ENCODE data around the gene APAF1. TPM values are rescaled to one million over a fixed set of nuclear protein-coding genes. Genes with fewer than 3 reads are reported as not detected.

APAF1 gene
- total RNA-seq, 1 donor from 2014 or later = 28.3 TPM

- Mint-ChIP-seq H3K27ac (no peak overlapping the region), H3K9me3 (no peaks in the 10 kb centered on the region), H3K27me3 (ENCODE audit: low read depth) (no peaks in the 10 kb centered on the region), H3K4me3 (ENCODE audit: low read depth) (no peak overlapping the region), H3K36me3 (ENCODE audit: low read depth) (peaks cover 47% of the 10 kb centered on the region), H3K4me1 (ENCODE audit: low read depth) (no peaks in the 10 kb centered on the region)
- DNase-seq (ENCODE audit: low spot score) = no peak
- intact Hi-C loops (cut with micrococcal nuclease) = no loop called here
Observed at GRCh38 chr12:98678946-98679610, 34.0 kb downstream of the APAF1 start.

- peaks cover 52% of the 10 kb centered on the region for H3K36me3 Mint-ChIP-seq (ENCODE audit: low read depth)
- no peak overlapping the region for H3K27ac Mint-ChIP-seq
- H3K4me1 Mint-ChIP-seq (ENCODE audit: low read depth) = no peaks in the 10 kb centered on the region
- H3K4me3 Mint-ChIP-seq (ENCODE audit: low read depth) = no peak overlapping the region
- intact Hi-C loops (cut with micrococcal nuclease) = no loop called here
- no peaks in the 10 kb centered on the region for H3K27me3 Mint-ChIP-seq (ENCODE audit: low read depth)
- DNase-seq (ENCODE audit: low spot score) = no peak
- H3K9me3 Mint-ChIP-seq = no peaks in the 10 kb centered on the region
Observed at GRCh38 chr12:98679611-98680005, 34.5 kb downstream of the APAF1 start.

GRCh38 chr12:98684199-98684598 is 39.1 kb downstream of the APAF1 start:
- intact Hi-C loops (cut with micrococcal nuclease) = no loop called here
- Mint-ChIP-seq H3K4me3 (ENCODE audit: low read depth) (no peak overlapping the region), H3K4me1 (ENCODE audit: low read depth) (no peaks in the 10 kb centered on the region), H3K9me3 (no peaks in the 10 kb centered on the region), H3K36me3 (ENCODE audit: low read depth) (peaks cover 64% of the 10 kb centered on the region), H3K27ac (no peak overlapping the region), H3K27me3 (ENCODE audit: low read depth) (no peaks in the 10 kb centered on the region)
- DNase-seq (ENCODE audit: low spot score) = no peak

GRCh38 chr12:98686603-98687002 is 41.5 kb downstream of the APAF1 start:
- H3K27me3 Mint-ChIP-seq (ENCODE audit: low read depth) = no peaks in the 10 kb centered on the region
- H3K4me3 Mint-ChIP-seq (ENCODE audit: low read depth) = no peak overlapping the region
- H3K27ac Mint-ChIP-seq = no peak overlapping the region
- H3K36me3 Mint-ChIP-seq (ENCODE audit: low read depth) = peaks cover 66% of the 10 kb centered on the region
- H3K4me1 Mint-ChIP-seq (ENCODE audit: low read depth) = peaks cover 5% of the 10 kb centered on the region
- H3K9me3 Mint-ChIP-seq = no peaks in the 10 kb centered on the region
- DNase-seq (ENCODE audit: low spot score) = no peak
- intact Hi-C loops (cut with micrococcal nuclease) = no loop called here

- H3K27ac Mint-ChIP-seq = peak overlapping the region; percentile 7
- intact Hi-C loops (cut with micrococcal nuclease) = no loop called here
- H3K36me3 Mint-ChIP-seq (ENCODE audit: low read depth) = peaks cover 63% of the 10 kb centered on the region
- H3K27me3 Mint-ChIP-seq (ENCODE audit: low read depth) = no peaks in the 10 kb centered on the region
- DNase-seq (ENCODE audit: low spot score) = no peak
- H3K4me1 Mint-ChIP-seq (ENCODE audit: low read depth) = peaks cover 12% of the 10 kb centered on the region
- no peaks in the 10 kb centered on the region for H3K9me3 Mint-ChIP-seq
- H3K4me3 Mint-ChIP-seq (ENCODE audit: low read depth) = no peak overlapping the region
Observed at GRCh38 chr12:98691351-98691750, 46.3 kb downstream of the APAF1 start.

- Mint-ChIP-seq H3K36me3 (ENCODE audit: low read depth) (peaks cover 58% of the 10 kb centered on the region), H3K27ac (peak overlapping the region; percentile 19)
- intact Hi-C loops (cut with micrococcal nuclease) = no loop called here
Observed at GRCh38 chr12:98696036-98696646, 51.1 kb downstream of the APAF1 start.

GRCh38 chr12:98697209-98697608 is 52.1 kb downstream of the APAF1 start:
- Mint-ChIP-seq H3K9me3 (no peaks in the 10 kb centered on the region), H3K4me3 (ENCODE audit: low read depth) (no peak overlapping the region), H3K4me1 (ENCODE audit: low read depth) (peaks cover 13% of the 10 kb centered on the region), H3K27me3 (ENCODE audit: low read depth) (no peaks in the 10 kb centered on the region), H3K27ac (no peak overlapping the region), H3K36me3 (ENCODE audit: low read depth) (peaks cover 51% of the 10 kb centered on the region)
- intact Hi-C loops (cut with micrococcal nuclease) = no loop called here
- DNase-seq (ENCODE audit: low spot score) = no peak

More at GRCh38 chr12:98696036-98696646, 51.1 kb downstream of the APAF1 start:
- H3K4me1 Mint-ChIP-seq (ENCODE audit: low read depth) = peaks cover 17% of the 10 kb centered on the region
- no peak for DNase-seq (ENCODE audit: low spot score)
- H3K27me3 Mint-ChIP-seq (ENCODE audit: low read depth) = no peaks in the 10 kb centered on the region
- no peak overlapping the region for H3K4me3 Mint-ChIP-seq (ENCODE audit: low read depth)
- H3K9me3 Mint-ChIP-seq = no peaks in the 10 kb centered on the region

GRCh38 chr12:98698603-98699463 is 53.7 kb downstream of the APAF1 start:
- Mint-ChIP-seq H3K36me3 (ENCODE audit: low read depth) (peaks cover 44% of the 10 kb centered on the region), H3K27me3 (ENCODE audit: low read depth) (no peaks in the 10 kb centered on the region), H3K9me3 (no peaks in the 10 kb centered on the region), H3K4me1 (ENCODE audit: low read depth) (peaks cover 13% of the 10 kb centered on the region), H3K27ac (no peak overlapping the region), H3K4me3 (ENCODE audit: low read depth) (no peak overlapping the region)
- intact Hi-C loops (cut with micrococcal nuclease) = loop anchor here (1.0 to 2.0 kb wide), 2 partner anchors 44 to 299 kb away; no protein-coding TSS in a partner anchor
- no peak for DNase-seq (ENCODE audit: low spot score)

- H3K4me3 Mint-ChIP-seq (ENCODE audit: low read depth) = no peak overlapping the region
- DNase-seq (ENCODE audit: low spot score) = no peak
- no peaks in the 10 kb centered on the region for H3K27me3 Mint-ChIP-seq (ENCODE audit: low read depth)
- H3K4me1 Mint-ChIP-seq (ENCODE audit: low read depth) = peaks cover 9% of the 10 kb centered on the region
- H3K27ac Mint-ChIP-seq = no peak overlapping the region
- intact Hi-C loops (cut with micrococcal nuclease) = loop anchor here (1.0 to 2.0 kb wide), 2 partner anchors 43 to 299 kb away; no protein-coding TSS in a partner anchor
- no peaks in the 10 kb centered on the region for H3K9me3 Mint-ChIP-seq
- H3K36me3 Mint-ChIP-seq (ENCODE audit: low read depth) = peaks cover 41% of the 10 kb centered on the region
Observed at GRCh38 chr12:98699586-98699985, 54.5 kb downstream of the APAF1 start.

GRCh38 chr12:98701166-98701565 is 56.1 kb downstream of the APAF1 start:
- intact Hi-C loops (cut with micrococcal nuclease) = no loop called here
- Mint-ChIP-seq H3K27ac (no peak overlapping the region), H3K9me3 (no peaks in the 10 kb centered on the region), H3K4me3 (ENCODE audit: low read depth) (no peak overlapping the region), H3K36me3 (ENCODE audit: low read depth) (peaks cover 32% of the 10 kb centered on the region), H3K27me3 (ENCODE audit: low read depth) (no peaks in the 10 kb centered on the region), H3K4me1 (ENCODE audit: low read depth) (peaks cover 8% of the 10 kb centered on the region)
- DNase-seq (ENCODE audit: low spot score) = no peak

GRCh38 chr12:98709022-98709421 is 63.9 kb downstream of the APAF1 start:
- Mint-ChIP-seq H3K4me3 (ENCODE audit: low read depth) (no peak overlapping the region), H3K27ac (no peak overlapping the region), H3K9me3 (no peaks in the 10 kb centered on the region), H3K27me3 (ENCODE audit: low read depth) (no peaks in the 10 kb centered on the region), H3K4me1 (ENCODE audit: low read depth) (peaks cover 2% of the 10 kb centered on the region), H3K36me3 (ENCODE audit: low read depth) (peaks cover 31% of the 10 kb centered on the region)
- no peak for DNase-seq (ENCODE audit: low spot score)
- intact Hi-C loops (cut with micrococcal nuclease) = no loop called here

GRCh38 chr12:98714426-98714825 is 69.3 kb downstream of the APAF1 start:
- Mint-ChIP-seq H3K36me3 (ENCODE audit: low read depth) (peaks cover 41% of the 10 kb centered on the region), H3K27ac (no peak overlapping the region), H3K9me3 (no peaks in the 10 kb centered on the region), H3K4me3 (ENCODE audit: low read depth) (no peak overlapping the region), H3K4me1 (ENCODE audit: low read depth) (no peaks in the 10 kb centered on the region), H3K27me3 (ENCODE audit: low read depth) (no peaks in the 10 kb centered on the region)
- no peak for DNase-seq (ENCODE audit: low spot score)
- intact Hi-C loops (cut with micrococcal nuclease) = no loop called here
